ENCODE results near the gene COL5A1.

The COL5A1 gene

DNA sequence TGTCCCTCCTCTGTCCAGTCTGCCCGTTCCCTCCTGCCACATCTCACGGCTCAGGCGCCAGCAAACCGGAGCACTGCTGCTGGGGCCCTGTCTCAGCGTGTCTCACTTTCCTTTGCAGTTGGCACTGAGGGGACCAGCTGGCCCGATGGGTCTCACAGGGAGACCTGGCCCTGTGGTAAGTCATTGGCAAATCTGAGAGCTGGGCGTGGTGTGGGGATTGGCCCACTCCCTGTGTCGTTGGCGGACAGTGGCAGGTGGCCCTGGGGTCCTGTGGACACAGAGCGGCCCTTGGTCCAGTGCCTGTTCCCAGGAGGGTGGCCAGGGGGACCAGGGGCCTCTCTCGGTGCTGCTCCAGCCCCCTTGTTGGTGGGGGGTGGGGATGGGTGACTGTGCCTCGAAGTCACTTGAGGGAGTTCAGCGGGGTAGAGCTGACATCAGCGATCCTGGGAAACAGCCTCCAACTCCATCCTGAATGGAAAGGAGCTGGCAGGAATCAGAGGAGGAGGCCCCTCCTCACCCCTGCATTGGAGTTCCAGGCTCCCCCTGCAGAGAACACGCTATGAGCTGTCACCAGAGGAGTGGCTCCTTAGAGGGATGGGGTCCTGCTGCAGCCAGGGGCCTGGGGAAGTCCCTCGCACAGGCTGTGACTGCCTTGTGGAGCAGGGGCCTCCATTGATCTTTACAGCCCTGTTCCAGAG, 111.0 kb downstream of the COL5A1 start:
- no peak for DNase-seq

- no peak for DNase-seq
These were observed 111.6 kb downstream of the COL5A1 start for GRCh38 chr9:134753191-134753590.

DNA sequence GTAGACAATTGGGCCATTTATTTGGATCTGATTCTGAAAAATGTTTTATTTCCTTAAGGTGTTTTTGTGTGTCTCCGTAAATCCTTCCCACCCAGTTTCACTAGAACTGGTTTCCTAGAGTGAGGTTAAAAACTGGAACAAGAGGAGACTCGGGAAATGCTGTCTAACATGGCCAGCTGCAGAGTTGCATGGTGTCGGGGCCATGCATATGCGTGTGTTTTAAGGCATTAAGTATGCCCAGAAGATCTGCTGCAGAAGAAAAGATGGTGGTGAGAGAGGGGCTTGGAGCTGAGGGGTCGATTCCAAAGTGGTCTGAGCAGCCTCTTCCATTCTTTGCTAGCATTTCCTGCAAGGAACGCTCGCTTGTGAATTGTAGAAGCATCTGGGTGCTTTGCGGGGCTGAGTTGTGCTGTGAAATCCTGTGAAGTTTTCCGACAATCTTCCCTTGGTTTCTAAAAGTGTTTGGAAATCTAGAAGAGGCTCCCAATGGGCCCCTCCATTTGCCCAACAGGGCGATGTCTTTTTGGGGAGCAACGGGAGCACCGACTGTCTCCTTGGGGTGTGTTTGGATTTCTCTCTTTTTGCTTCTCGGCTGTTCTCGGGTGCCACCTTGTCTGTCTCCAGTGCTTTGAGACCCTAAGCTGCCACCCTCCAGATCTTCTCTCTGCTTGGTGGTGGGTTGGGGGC, 113.8 kb downstream of the COL5A1 start:
- no peak for DNase-seq

DNA sequence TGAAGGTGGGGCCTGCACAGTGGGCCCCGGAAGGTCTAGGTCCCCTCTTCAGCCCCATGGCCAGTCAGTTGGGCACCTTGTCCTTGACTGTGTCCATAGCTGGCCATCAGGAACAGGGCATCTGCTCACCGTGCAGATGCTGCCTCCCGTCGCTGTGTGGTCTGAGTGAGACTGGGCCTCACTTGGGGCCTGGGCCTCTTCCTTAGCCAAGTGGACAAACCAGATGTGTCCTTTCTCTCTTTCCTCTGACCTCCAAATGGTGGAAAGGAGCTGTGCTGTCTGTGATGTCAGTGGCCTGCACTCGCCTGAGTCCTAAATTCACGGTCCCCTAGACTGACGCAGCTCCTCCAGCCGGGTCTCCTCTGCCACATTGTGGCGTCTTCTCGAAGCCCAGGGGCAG, 114.5 kb downstream of the COL5A1 start:
- DNase-seq, result no peak

DNA sequence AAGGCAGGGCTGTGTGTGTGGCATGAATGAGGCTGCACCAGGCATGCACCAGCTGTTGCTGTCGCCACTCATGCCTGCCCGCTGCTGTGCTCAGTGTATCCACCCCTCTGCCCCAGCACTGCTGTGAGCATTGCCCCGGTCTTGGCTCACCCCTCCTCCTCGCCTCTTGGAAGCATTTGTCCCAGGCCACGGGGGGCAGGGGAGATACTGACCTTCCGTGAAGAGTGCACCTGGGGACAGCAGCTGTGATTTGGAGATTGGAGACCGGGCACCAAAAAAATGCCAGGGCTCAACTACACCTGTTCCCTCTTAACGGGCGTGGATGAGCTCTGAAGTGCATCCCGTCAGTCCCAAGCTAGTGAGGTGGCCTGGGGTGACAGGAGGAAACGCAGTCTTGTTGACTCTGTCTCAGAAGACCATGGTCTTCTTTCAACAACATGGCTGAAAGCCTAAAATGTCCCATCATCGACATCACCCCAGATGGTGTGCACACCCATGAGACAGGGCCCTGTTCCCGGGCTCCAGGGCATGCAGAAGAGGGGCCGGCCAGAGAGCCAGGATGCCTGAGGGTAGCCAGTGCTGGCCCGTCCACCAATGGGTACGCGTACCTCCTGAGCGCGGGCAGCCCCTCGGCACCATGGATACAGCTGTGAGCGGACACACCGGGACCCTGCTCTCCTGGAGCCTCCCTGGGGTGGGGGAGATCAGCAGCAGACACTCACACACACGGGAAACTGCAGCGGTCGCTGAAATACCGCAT, 115.8 kb downstream of the COL5A1 start:
- no peak for DNase-seq

DNA sequence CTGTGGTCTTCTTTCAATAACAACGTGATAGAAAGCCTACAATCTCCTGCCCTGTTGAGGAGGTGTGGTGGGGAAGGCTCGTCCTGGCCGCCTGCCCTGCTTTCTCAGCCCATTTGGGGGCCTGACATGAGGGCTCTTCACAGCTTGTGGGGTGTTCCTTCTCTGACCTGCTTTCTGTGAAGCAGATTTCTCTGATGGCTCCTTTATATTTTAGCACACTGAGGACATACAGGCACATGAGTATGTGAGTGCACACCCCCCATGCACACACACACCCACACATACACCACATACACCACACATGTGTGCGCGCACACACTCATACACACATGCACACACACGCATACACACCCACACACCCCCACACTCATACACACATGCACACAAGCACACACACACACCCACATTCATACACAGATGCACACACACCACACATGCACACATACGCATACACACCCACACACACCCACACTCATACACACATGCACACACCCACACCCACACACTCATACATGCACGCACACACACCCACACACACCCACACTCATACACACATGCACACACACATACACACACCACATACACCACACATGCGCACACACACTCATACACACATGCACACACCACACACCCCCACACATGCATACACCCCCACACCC, 117.5 kb downstream of the COL5A1 start:
- DNase-seq, result no peak

DNA sequence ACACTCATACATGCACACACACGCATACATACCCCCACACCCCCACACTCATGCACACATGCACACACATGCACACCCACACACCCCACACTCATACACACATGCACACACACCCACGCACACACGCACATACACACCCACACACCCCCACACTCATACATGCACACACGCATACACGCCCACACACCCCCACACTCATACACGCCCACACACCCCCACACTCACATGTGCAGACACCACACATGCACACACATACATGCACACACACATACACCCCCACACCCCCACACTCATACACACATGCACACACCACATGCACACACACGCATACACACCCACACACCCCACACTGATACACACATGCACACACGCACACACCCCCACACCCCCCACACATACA, 118.3 kb downstream of the COL5A1 start:
- no peak for DNase-seq

GRCh38 chr9:134760750-134761420, 119.3 kb downstream of the COL5A1 start:
- DNase-seq, result no peak

DNA sequence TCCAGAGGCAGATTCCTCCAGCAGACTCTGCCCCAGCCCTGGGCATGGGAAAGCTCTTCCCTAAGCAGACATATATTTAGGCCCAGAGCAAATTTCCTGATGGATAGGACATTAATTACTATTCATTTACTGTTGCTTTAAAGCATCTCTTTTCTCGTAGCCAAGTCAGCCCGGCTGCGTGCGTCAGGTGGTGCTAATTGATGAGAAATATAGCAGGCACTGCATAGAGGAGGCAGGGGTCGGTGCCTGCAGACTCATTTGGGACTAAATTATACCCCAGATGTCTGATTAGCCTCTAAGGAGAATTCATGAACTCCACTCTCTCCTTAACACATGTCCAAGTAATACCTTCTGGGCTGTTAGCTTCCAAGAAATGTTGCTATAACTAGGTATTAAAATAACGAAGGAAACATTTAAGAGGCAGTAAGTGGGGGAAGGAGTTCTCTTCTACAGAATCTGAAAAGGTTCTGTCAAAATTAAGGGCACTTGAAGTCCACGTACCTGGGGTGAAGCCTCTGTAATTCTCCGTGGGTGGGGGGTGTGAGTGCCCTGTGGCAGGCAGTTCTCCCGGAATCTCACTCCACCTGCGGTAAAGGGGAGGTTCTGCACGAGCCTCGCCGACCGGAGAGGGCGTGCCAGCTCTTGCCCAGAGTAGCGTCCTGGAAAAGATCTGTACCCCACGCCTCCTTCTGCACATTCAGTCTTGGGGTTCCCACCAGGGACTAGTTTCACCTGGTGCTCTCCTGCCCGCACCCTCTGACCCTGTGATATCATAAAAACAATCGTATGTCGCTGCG, 123.1 kb downstream of the COL5A1 start:
- no peak for DNase-seq

GRCh38 chr9:134765785-134766184, 124.2 kb downstream of the COL5A1 start:
- no peak for DNase-seq

DNA sequence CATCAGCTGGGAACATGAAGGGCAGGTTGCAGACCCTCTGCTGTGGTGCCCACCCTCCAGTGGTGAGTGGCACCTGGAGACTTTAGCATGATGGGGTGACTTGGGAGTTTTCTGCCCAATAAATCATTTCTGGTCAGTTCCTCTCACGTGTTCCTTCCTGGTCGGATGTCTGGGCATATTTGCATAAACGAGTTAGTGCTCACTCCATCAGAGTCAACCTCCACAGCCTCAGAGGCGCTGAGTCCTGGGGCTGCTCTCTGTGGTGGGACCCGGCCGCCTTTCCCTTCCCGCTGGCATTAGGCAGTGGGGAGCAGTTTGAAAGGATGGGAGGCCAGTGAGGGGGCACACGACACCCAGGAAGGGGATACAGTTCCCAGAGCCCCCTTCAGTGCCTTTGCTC, 125.0 kb downstream of the COL5A1 start:
- DNase-seq, result no peak

DNA sequence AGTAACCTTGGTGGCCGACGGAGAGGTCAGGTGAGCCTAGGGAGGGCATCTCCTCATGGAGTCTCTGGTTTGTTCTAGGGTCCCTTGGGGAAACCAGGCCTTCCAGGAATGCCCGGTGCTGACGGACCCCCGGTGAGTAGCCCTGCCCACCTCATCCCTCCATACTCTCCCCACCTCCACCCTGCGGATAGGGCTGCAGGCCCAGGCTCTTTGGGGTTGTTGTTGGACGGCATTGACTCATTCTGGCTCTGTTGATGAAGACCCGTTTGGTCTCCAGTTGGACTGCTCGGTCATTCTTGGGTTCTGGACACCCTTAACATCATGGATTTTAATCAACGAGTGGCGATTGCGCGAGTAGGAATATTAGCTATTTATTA, 126.7 kb downstream of the COL5A1 start:
- DNase-seq, result no peak

DNA sequence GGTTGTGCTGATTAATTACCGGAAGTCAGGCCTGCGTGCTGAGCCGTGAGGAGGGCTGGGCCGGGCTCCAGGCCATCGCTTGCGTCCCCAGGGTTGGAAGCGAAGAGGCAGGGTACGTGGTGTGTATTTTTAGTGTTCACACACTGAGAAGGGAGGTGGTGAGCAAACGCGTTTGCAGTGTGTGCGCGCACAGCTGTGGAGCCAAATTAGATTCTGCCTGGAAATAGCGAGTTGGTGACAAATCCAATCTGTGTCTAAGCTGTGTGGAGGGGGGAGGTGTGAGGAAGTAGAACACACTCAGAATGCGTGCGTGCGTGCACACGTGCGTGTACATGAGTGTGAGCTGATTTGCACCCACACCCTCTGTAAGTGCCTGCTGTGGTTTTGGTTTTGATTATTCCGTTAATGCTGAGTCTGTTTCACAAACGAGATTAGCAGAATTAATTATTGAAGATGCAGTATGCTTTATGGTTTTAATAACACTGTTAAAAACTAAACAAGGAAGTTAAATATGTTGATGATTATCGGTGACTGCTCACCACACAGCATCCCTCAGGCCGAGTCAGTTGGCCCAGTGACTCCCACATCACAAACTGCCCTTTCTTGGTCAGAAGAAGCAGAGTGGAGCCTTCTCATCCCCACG, 127.2 kb downstream of the COL5A1 start:
- no peak for DNase-seq

- DNase-seq, result no peak
These were observed 129.7 kb downstream of the COL5A1 start for GRCh38 chr9:134770972-134771971.

DNA sequence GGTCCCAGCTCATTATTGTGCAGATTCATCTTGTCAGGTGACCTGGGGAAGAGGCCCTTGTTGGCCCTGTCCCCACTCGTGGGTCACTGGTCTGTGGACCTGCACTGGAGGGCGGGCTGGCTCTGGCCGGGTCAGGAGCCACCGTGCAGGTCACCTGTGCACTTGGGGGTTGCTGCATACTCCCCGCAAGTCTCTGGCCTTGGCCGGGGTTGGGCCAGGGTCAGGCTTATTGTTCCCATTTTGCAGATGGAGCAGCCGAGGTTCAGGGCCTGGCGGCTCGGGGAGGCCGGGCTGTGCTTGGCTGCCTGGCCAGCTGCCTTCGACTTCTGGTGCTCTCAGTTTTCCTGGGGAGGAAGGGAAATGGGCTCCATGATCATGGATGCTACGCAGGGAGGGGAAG, 130.7 kb downstream of the COL5A1 start:
- DNase-seq, result no peak

- DNase-seq, result no peak
These were observed 132.2 kb downstream of the COL5A1 start for GRCh38 chr9:134773842-134774241.

DNA sequence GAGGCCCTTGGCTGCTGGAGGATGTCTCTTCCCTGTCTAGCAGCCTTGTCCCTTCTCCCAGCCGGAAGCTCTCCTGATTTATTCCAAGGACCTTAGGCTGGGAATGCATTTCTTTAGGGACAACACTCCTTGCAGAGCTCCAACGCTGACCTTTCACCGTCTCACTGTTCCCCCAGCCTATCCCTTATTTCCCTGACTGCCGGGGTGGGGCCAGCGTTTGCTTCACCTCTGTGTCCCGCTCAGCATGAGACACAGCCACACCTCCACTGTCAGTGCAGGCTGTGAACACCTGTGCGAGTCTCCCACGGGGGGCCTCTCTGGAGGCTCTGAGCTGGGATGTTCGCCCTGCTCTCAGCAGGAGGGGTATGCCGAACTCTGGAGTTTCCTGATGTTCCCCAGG, 132.8 kb downstream of the COL5A1 start:
- no peak for DNase-seq

DNA sequence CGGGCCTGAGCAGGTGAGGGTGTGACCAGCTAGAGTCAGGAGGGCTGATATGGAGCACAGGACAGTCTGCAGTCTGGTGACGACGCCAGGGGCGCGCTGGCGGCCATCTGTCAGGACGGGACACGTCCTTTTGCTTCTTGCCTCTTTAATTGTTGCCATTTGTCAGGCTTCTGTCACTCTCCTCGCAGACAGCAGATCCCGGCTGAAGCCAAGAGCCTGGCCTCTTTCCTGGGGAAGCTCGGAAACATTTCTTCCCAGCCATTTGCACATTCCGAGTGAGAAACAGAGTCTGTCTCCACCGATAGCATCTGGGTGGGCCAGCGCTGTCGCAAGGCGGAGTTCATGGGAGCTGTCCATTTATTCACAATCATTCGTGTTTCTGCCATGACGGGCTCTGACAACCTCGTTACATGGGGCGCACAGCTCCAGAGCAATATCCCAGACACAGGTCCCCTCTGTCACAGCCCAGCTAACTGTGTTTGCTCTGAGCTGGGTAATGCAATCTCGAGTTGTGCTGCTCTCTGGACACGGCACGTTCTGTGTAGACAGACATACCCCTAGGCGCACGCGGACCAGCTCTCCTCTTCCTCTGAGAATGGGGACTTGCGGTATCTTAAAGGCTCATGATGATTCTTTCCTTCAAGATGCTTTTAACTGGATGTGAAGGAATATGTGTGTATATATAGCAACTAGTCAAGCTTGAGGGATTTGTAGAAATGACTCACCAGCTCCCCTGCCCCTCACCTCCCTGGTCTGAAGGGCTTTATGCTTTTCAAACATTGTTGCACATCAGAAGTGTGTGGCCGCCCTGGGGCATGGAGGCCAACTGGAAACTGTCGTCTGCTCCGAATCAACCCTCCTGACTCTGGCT, 133.7 kb downstream of the COL5A1 start:
- DNase-seq, result no peak

- DNase-seq, result no peak
These were observed 134.6 kb downstream of the COL5A1 start for GRCh38 chr9:134776080-134776796.

Measured in activated CD4-positive, alpha-beta T cell treated with anti-CD3 and anti-CD28 coated beads for 4 hours (primary cell).